ENCODE measurements around the gene SIGLEC1. TPM values are rescaled to one million over a fixed set of nuclear protein-coding genes. Genes with fewer than 3 reads are reported as not detected.

The SIGLEC1 gene
- total RNA-seq, 1 experiment from 2014 or later, result 0.17 TPM

DNA sequence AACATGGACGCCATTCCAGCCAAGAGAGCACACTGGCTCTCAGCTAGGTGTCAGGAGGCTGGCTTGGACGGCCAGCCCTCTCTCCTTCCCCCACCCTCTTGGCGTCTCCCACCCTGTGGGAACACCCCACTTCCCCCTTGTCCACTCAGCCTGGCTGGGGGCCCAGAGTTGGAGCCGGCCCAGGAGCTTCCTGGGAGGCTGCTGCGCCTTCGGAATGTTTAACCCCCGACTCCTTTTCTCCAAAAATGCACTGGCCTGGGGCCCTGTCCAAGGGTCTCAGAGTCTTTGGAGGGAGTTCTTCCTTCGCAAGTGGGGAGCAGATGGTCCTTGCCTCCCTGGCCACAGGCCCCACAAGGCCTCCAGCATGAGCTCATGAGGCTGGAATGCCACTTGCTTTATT is 34.7 kb downstream of the SIGLEC1 start:
- H4K20me1 ChIP-seq (ENCODE audit: insufficient read depth), result no peaks in the 10 kb centered on the region
- ChIA-PET POLR2A (no interaction called here), RAD21 (ENCODE audit: low non-redundant PET in 1 of 2, low total read pairs in 2 of 2, uncharacterized antibody in 2 of 2, unreplicated experiment in 2 of 2) (interaction anchor here (1.1 to 1.2 kb wide), 2 partner anchors 33 to 109 kb away, joined by 4 to 5 read pairs; partner anchors contain the start of gene CENPB (in 1 of the 2)), CTCF (interaction anchor here (1.7 to 2.9 kb wide), 4 partner anchors 33 to 114 kb away, joined by 5 to 69 read pairs (median 18); partner anchors contain the start of gene SPEF1)
- no peaks in the 10 kb centered on the region for H3K9me2 ChIP-seq (ENCODE audit: insufficient read depth)
- H3K36me3 ChIP-seq (ENCODE audit: control insufficient read depth in 1 of 2, insufficient read depth in 2 of 2, low read length in 2 of 2), result no peaks in the 10 kb centered on the region
- H3K27me3 ChIP-seq (ENCODE audit: insufficient read depth, low read length), result peaks cover 5% of the 10 kb centered on the region; the same call in 1 of the 2 replicates
- no peaks in the 10 kb centered on the region for H3K79me2 ChIP-seq (ENCODE audit: insufficient read depth, low read length)
- H3K4me1 ChIP-seq (ENCODE audit: control insufficient read depth in 1 of 2, insufficient read depth in 2 of 2, low read length in 2 of 2), result peaks cover 2 to 13% of the 10 kb centered on the region in 2 experiments; a peak in 2 of 4 replicates
- intact Hi-C loops (cut with micrococcal nuclease), result loop anchor here (2.0 kb wide), 3 partner anchors 67 to 407 kb away; partner anchors contain the start of gene SPEF1
- no peak overlapping the region for H2AFZ ChIP-seq (ENCODE audit: low read depth, low read length, poor library complexity, severe bottlenecking)
- no peak overlapping the region for H3K27ac ChIP-seq (ENCODE audit: low read depth, low read length)
- H3K9me3 ChIP-seq (ENCODE audit: control insufficient read depth in 1 of 2, insufficient read depth in 1 of 2, low read depth in 1 of 2, low read length in 2 of 2), result no peaks in the 10 kb centered on the region
- DNase-seq (ENCODE audit: low read depth, low spot score) (no peak), ATAC-seq (no peak)
- no TSS peak for BruUV-seq (replicated peaks)
- no peak overlapping the region for H3K4me2 ChIP-seq (ENCODE audit: low read length)
- no peak overlapping the region for H3K4me3 ChIP-seq (replicated peaks in 1 of 2; ENCODE audit: low read depth in 1 of 2, low read length in 2 of 2)
- H3K9ac ChIP-seq (ENCODE audit: low read length), result no peak overlapping the region
- TF ChIP-seq FOSL1 (IDR thresholded peaks at IDR 0.05; ENCODE audit: low read depth), result no peak
- no peak for TF ChIP-seq POLR2AphosphoS5 (IDR thresholded peaks at IDR 0.05; ENCODE audit: low read depth, low read length)
- no peak for TF ChIP-seq CEBPB (IDR thresholded peaks at IDR 0.05; ENCODE audit: low read depth)
- no peak for TF ChIP-seq SP1 (IDR thresholded peaks at IDR 0.05; ENCODE audit: low read depth)
- no peak for TF ChIP-seq ELF1 (IDR thresholded peaks at IDR 0.05; ENCODE audit: borderline replicate concordance, low read depth)
- TF ChIP-seq, protein P1, sequence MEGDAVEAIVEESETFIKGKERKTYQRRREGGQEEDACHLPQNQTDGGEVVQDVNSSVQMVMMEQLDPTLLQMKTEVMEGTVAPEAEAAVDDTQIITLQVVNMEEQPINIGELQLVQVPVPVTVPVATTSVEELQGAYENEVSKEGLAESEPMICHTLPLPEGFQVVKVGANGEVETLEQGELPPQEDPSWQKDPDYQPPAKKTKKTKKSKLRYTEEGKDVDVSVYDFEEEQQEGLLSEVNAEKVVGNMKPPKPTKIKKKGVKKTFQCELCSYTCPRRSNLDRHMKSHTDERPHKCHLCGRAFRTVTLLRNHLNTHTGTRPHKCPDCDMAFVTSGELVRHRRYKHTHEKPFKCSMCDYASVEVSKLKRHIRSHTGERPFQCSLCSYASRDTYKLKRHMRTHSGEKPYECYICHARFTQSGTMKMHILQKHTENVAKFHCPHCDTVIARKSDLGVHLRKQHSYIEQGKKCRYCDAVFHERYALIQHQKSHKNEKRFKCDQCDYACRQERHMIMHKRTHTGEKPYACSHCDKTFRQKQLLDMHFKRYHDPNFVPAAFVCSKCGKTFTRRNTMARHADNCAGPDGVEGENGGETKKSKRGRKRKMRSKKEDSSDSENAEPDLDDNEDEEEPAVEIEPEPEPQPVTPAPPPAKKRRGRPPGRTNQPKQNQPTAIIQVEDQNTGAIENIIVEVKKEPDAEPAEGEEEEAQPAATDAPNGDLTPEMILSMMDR (IDR thresholded peaks at IDR 0.05 in 2 of 3, conservative IDR thresholded peaks at IDR 0.05 in 1 of 3; ENCODE audit: borderline replicate concordance in 1 of 3, insufficient read depth in 1 of 3, low read depth in 2 of 3, low read length in 2 of 3), result no peak
- TF ChIP-seq YY1 (IDR thresholded peaks at IDR 0.05; ENCODE audit: extremely low read depth, insufficient replicate concordance, low read depth, low read length), result no peak
- TF ChIP-seq, protein P2, sequence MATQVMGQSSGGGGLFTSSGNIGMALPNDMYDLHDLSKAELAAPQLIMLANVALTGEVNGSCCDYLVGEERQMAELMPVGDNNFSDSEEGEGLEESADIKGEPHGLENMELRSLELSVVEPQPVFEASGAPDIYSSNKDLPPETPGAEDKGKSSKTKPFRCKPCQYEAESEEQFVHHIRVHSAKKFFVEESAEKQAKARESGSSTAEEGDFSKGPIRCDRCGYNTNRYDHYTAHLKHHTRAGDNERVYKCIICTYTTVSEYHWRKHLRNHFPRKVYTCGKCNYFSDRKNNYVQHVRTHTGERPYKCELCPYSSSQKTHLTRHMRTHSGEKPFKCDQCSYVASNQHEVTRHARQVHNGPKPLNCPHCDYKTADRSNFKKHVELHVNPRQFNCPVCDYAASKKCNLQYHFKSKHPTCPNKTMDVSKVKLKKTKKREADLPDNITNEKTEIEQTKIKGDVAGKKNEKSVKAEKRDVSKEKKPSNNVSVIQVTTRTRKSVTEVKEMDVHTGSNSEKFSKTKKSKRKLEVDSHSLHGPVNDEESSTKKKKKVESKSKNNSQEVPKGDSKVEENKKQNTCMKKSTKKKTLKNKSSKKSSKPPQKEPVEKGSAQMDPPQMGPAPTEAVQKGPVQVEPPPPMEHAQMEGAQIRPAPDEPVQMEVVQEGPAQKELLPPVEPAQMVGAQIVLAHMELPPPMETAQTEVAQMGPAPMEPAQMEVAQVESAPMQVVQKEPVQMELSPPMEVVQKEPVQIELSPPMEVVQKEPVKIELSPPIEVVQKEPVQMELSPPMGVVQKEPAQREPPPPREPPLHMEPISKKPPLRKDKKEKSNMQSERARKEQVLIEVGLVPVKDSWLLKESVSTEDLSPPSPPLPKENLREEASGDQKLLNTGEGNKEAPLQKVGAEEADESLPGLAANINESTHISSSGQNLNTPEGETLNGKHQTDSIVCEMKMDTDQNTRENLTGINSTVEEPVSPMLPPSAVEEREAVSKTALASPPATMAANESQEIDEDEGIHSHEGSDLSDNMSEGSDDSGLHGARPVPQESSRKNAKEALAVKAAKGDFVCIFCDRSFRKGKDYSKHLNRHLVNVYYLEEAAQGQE (IDR thresholded peaks at IDR 0.05; ENCODE audit: low read depth), result no peak
